HepG2 (cell line): ENCODE results near the gene GFOD1. TPM values are rescaled to one million over a fixed set of nuclear protein-coding genes. Genes with fewer than 3 reads are reported as not detected.

Experiments
- E2F2 ChIP-seq: sonication (generic); formaldehyde crosslinking; IDR thresholded peaks from 2 replicates; pipeline ENCODE4 v1.4.0; 2020; ENCODE audit warnings: missing genetic modification reagents, borderline replicate concordance
- FOXP4 ChIP-seq: sonication (generic); formaldehyde crosslinking; IDR thresholded peaks from 2 replicates; pipeline ENCODE4 v1.4.0; 2020; ENCODE audit warnings: missing genetic modification reagents
- HNRNPK ChIP-seq: fragments of 200-400 bp; formaldehyde crosslinking; IDR thresholded peaks from 2 replicates; pipeline ENCODE4 v1.6.1; 2018; ENCODE audit warnings: low read length, low read depth, moderate library complexity, mild to moderate bottlenecking; ENCODE audit not compliant: poor library complexity, severe bottlenecking
- IRX3 ChIP-seq: sonication (generic); formaldehyde crosslinking; IDR thresholded peaks from 2 replicates; pipeline ENCODE4 v1.8.1; 2023; ENCODE audit warnings: mild to moderate bottlenecking, low read depth, missing genetic modification reagents, borderline replicate concordance
- MXI1 ChIP-seq: IDR thresholded peaks from 3 replicates; pipeline ENCODE4 v1.6.1; 2012; ENCODE audit warnings: low read depth, low read length, inconsistent platforms, borderline replicate concordance
- RFX5 ChIP-seq: IDR thresholded peaks from 2 replicates; pipeline ENCODE4 v1.6.1; 2011; ENCODE audit warnings: low read depth, low read length, improper control_type of control experiment
- SP5 ChIP-seq: IDR thresholded peaks from 2 replicates; pipeline ENCODE4 v1.6.1; 2016; ENCODE audit warnings: low read depth, borderline replicate concordance
- ZBTB42 ChIP-seq: sonication (generic); formaldehyde crosslinking; IDR thresholded peaks from 2 replicates; pipeline ENCODE4 v1.5.0; 2020; ENCODE audit warnings: mild to moderate bottlenecking, missing genetic modification reagents
- ZHX1 ChIP-seq: sonication (generic); formaldehyde crosslinking; IDR thresholded peaks from 2 replicates; pipeline ENCODE4 v1.8.1; 2022; ENCODE audit warnings: low read depth, mild to moderate bottlenecking, missing genetic modification reagents
- ZNF407 ChIP-seq: sonication (generic); formaldehyde crosslinking; IDR thresholded peaks from one replicate; pipeline ENCODE4 v1.5.1; 2020; ENCODE audit warnings: mild to moderate bottlenecking, missing genetic modification reagents; ENCODE audit errors: not compliant biosample characterization
- ZNF691 ChIP-seq: sonication (generic); formaldehyde crosslinking; IDR thresholded peaks from 2 replicates; pipeline ENCODE4 v1.4.0; 2020; ENCODE audit warnings: missing genetic modification reagents, low read depth, mild to moderate bottlenecking, borderline replicate concordance
- ZNF775 ChIP-seq: sonication (generic); formaldehyde crosslinking; IDR thresholded peaks from 2 replicates; pipeline ENCODE4 v1.4.0; 2020; ENCODE audit warnings: missing genetic modification reagents, mild to moderate bottlenecking, moderate library complexity, borderline replicate concordance
- polyA plus RNA-seq, 8 experiments: library from polyadenylated mRNA; depleted of rRNA in 3 of 8; stranded (reverse) in 7 of 8; unstranded in 1 of 8; fragments of >200 nt; fragmentation: Illumina TruSeq in 4 of 8; extraction: Trizol in 4 of 8; gene quantifications; 2 replicates each; pipeline versions ENCODE4 v1.2.1 to v1.2.3, GENCODE V29; 2011 to 2016; ENCODE audit warnings: low read depth in 4 of 8, missing spikeins in 1 of 8, mixed read lengths in 1 of 8; ENCODE audit not compliant: insufficient read depth in 1 of 8
- total RNA-seq, 5 experiments: library from RNA; depleted of rRNA; stranded (reverse); fragments of >200 nt; fragmentation: Illumina TruSeq; extraction: Trizol; gene quantifications; 2 replicates each; pipeline ENCODE4 v1.2.3, GENCODE V29; 2016; ENCODE audit warnings: low read depth in 1 of 5

Gene GFOD1
- total and polyA plus RNA-seq, 2 of the 13 experiments (the other 11 are each of a cell fraction or from before 2014, with no cell fraction given) = 1.9 to 6.4 TPM

GRCh38 chr6:13413466-13413862 lies 73.9 kb downstream of the GFOD1 start (continued):
- TF ChIP-seq RFX5 (no peak), ZNF775 (no peak), FOXP4 (CRISPR knock-in tag) (peak; percentile 95), IRX3 (CRISPR knock-in tag) (no peak), MXI1 (peak; percentile 21; the same call in 1 of the 3 replicates), ZHX1 (CRISPR knock-in tag) (no peak), SP5 (CRISPR knock-in tag) (peak; percentile 79), ZNF407 (no peak), HNRNPK (no peak), ZNF691 (CRISPR knock-in tag) (no peak), ZBTB42 (no peak), E2F2 (CRISPR knock-in tag) (no peak)
